ENCODE measurements around the gene TBC1D9.

DNA sequence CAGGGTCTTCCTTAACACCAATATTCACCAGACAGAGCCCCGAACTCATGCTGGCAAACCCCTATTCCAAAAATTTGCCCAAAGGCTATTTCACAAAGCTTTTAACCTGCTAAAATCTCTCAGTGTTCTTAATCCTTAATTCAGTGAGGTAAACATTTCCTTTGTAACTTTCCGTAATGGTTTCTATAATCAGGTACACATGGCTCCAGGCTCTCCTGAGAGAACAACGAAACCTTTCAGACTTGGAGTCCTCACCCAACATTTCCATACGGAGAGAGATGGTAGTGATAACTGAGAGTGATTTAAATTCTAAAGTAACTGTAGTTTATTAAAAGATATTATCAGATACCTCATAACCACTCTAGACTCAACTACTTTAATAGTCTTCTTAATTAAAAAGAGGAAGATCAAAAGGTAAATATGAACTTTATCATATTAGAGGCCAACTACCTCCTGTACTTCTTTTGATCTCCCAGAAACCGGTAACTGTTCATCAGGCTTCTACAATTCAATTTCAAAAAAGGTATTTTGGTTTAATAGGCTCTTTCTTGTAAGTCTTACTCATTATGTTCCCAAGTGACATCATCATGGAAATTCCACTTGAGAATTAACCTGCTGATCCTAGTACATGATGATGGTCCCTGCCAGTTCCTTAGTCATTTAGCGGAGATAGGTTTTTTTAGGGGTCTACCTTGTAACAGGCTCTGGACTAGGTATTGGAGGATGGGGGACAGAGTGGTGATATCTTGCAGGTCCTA is 96.1 kb downstream of the TBC1D9 start:
- TF ChIP-seq EZH2phosphoT487 (IDR thresholded peaks at IDR 0.05; ENCODE audit: insufficient read depth, low read depth), result no peak
- no peak for TF ChIP-seq EZH2 (IDR thresholded peaks at IDR 0.05; ENCODE audit: insufficient read depth, poor library complexity, severe bottlenecking)

Measured in GM23248 (cell line).